KOPT-K1 (cell line): ENCODE measurements around the gene HIVEP3.

ENCODE experiments used
- H3K27ac ChIP-seq: fragments of 200-600 bp; sonication (generic); 2 replicates; pipeline ENCODE4 v1.5.1; 2016; ENCODE audit warnings: antibody characterized with exemption, mild to moderate bottlenecking, low read depth, low read length; ENCODE audit not compliant: poor library complexity, severe bottlenecking
- H3K36me3 ChIP-seq: fragments of 200-600 bp; sonication (generic); 2 replicates; pipeline ENCODE4 v1.5.1; 2017; ENCODE audit warnings: antibody characterized with exemption, mild to moderate bottlenecking, low read length, moderate library complexity; ENCODE audit not compliant: insufficient read depth
- H3K9me3 ChIP-seq: fragments of 200-600 bp; sonication (generic); 2 replicates; pipeline ENCODE4 v1.5.1; 2017; ENCODE audit warnings: antibody characterized with exemption, low read length, mild to moderate bottlenecking; ENCODE audit not compliant: insufficient read depth, poor library complexity, severe bottlenecking

HIVEP3 gene

DNA sequence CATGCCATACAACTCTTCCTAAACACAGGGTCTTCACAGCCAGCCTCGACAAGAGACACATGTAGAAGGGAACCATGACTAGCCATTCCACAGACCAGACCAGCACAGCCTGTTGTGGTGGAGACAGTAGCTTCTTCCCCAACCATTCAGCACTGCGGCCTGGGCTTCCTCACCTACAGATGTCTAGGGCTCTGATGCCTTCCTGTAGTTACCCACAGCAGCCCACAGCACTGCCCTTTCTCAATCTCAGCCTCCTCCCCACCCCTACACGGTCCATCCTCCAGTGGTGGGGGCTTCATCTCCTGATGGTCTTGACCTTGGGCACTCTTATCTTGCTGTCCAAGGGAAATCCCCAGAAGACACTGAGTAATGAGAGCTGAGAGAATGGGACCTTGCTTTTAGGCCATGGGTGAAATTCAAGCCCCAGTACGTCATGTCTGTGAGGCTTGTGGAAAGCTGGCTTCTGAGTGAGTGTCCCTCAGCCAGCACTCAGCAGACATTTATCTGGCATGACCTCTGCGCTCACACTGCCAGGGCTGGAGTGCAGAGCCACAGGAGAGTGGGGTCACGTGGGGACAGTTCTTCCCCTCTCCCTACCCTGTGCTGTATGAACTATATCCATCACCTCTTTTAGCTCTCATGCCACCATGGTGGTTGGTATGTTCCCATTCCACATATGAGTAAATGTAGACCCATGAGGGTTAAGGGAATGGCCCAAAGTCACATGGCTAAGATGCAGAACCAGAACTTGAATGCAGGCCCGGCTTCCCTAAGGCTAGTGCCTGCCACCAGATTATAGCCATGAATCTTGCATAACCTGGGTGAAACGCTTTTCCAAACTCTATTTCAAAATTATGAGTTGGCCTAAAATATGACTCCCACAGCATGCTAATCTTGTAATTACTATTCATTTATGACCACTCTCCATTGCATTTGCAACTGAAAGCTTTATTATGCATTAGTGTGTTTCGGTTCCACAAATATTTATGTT is 104.7 kb downstream of the HIVEP3 start:
- Histone ChIP-seq H3K36me3 (no peaks in the 10 kb centered on the region), H3K9me3 (no peaks in the 10 kb centered on the region), H3K27ac (peak overlapping the region; percentile 68)

DNA sequence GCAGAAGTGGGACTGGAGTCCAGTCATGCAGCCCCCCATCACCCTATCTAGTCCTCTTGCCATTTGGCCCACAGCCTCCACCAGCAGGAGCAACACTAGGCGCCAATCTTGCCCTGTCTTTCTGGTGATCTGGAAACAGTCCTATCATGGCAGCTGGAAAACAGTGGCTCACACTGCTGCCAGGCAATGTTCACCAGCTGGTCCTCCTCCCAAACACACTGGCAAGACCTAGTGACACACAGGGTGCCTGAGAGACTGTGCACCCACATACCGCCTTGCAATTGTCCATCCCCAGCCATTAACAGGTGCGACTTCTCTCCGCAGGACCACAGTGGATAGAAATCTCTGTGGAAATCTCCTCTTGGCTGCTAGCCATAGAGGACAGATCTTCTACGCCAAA is 105.5 kb downstream of the HIVEP3 start:
- H3K36me3 ChIP-seq, result no peaks in the 10 kb centered on the region
- H3K9me3 ChIP-seq, result no peaks in the 10 kb centered on the region
- peak overlapping the region; percentile 68 for H3K27ac ChIP-seq

DNA sequence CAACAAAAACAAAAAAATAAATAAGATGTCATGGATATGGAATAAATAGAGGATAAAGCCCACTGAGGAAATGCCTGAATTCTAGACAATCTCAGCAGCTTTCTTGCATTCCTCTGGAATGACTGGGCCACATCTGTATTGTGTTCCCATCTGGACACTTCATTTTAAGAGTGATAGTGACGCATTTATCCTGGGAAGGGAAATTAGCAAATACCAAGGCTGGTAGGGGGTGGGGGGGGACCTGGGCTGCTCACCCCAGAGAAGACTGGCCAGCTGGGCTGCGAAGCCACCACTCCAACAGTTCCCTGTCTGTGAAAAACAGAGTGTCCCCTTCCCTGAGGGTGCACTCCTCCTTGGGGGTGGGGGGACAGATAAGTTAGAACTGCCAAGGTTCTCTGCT is 106.3 kb downstream of the HIVEP3 start:
- H3K9me3 ChIP-seq, result no peaks in the 10 kb centered on the region
- no peaks in the 10 kb centered on the region for H3K36me3 ChIP-seq
- peak overlapping the region; percentile 68 for H3K27ac ChIP-seq

DNA sequence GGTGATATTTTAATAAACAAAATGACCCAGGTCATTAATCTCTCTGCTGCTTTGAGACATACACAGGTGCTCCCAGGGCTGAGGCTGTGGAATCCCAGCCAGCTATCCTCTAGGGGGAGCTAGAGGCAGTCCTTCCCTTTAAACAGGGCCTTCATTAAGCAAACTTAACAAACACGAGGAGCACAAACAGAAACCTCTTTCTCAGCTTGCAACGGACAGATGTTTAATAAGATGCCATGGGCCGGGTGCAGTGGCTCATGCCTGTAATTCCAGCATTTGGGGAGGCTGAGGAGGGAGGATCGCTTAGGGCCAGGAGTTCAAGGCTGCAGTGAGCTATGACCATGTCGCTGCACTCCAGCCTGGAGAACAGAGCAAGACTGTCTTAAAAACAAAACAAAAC is 106.7 kb downstream of the HIVEP3 start:
- H3K27ac ChIP-seq, result peak overlapping the region; percentile 68
- no peaks in the 10 kb centered on the region for H3K9me3 ChIP-seq

DNA sequence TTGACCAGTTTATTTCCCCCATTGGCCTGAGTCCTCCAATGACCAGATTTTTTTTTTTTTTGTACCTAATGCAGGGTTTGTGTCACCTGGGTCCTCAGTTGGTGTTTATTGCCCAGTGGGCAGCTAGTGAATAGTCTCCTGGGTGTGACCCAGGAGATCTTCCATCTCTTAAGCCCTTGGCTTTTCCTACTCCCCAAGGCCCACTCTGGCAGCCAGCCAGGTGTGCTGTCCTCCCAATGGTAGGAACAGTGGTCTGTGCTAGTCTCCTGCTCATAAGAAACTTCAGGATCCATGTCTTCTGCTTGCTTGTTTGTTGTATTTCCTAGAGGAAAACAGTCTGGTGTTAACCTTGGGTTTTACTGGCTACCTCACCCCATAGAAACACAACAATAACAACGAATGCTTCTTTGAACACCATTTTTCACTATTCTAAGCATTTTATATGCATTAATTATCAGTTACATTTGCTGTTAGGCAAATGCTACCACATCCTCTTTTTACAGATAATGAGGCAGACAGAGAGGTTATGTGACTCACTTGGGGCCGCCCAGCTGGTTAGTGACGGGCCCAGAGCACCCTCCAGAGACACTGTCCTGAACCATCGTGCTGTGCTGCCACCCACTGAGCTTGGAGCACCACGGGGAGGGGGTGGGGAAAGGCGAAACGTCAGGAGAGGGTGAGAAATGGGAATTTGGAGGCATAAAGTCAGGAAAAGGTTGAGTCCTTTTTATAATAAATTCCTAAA is 107.5 kb downstream of the HIVEP3 start:
- H3K9me3 ChIP-seq, result no peaks in the 10 kb centered on the region
- H3K27ac ChIP-seq, result peak overlapping the region; percentile 68
- no peaks in the 10 kb centered on the region for H3K36me3 ChIP-seq

More for the DNA sequence above, 106.7 kb downstream of the HIVEP3 start:
- H3K36me3 ChIP-seq, result no peaks in the 10 kb centered on the region

DNA sequence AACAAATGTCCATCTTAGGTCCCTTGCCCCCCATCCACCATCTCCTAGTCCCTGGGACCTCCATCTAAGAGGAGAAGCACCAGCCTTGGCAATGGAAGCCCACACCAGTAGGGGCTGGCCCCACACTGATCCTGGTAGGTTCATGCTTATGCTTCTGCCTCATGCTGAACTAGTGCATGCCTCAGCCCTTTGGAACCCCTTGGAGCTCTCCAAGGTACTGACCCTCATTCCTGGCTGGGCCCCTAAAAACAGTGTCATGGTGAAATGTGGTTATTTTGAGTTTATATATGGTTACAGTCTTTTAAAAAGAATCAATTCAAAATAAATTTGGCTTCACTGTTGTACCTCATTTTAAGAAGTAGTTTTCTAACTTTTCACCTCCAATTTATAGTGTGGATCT is 108.3 kb downstream of the HIVEP3 start:
- Histone ChIP-seq H3K27ac (peak overlapping the region; percentile 68), H3K36me3 (no peaks in the 10 kb centered on the region), H3K9me3 (no peaks in the 10 kb centered on the region)

DNA sequence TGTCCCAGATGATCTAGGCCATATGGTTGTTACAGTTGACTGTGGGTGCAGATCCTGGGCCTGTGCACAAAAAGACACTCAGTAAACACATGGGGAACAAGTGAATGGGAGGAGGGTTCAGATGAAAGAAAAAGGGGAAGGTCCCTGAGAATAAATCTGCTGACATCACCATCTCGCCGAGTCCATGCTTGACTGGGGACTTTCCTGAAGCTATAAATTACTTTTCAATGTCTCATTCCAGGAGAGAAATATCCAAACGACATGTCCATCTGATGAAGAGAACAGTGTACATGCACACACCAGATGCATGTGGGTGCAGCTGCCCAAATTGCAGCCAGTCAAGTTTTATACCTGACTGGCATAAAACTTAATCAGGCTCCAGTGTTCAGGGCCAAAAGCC is 109.0 kb downstream of the HIVEP3 start:
- peak overlapping the region; percentile 68 for H3K27ac ChIP-seq

DNA sequence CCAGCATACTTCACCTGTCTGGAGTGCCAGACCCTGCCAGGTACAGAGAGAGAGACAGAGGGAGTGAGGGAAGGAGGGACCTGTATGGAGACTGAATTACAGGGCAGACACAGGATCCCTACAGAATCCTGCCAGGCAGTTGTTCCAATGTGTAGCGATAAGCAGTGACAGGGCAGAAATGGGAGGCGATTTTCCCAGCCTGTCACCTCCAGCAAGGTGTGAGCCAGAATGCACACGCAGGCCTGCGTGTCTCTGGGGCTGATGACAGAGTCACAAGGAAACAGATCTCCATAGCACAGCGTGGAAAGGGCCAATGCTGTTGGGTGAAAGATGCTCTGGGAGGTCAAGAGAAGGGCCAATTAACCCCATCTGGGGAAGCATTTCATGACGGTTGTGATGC is 111.3 kb downstream of the HIVEP3 start:
- peak overlapping the region; percentile 95 for H3K27ac ChIP-seq
- no peaks in the 10 kb centered on the region for H3K9me3 ChIP-seq
- no peaks in the 10 kb centered on the region for H3K36me3 ChIP-seq

More for the DNA sequence above, 109.0 kb downstream of the HIVEP3 start:
- Histone ChIP-seq H3K9me3 (no peaks in the 10 kb centered on the region), H3K36me3 (no peaks in the 10 kb centered on the region)

DNA sequence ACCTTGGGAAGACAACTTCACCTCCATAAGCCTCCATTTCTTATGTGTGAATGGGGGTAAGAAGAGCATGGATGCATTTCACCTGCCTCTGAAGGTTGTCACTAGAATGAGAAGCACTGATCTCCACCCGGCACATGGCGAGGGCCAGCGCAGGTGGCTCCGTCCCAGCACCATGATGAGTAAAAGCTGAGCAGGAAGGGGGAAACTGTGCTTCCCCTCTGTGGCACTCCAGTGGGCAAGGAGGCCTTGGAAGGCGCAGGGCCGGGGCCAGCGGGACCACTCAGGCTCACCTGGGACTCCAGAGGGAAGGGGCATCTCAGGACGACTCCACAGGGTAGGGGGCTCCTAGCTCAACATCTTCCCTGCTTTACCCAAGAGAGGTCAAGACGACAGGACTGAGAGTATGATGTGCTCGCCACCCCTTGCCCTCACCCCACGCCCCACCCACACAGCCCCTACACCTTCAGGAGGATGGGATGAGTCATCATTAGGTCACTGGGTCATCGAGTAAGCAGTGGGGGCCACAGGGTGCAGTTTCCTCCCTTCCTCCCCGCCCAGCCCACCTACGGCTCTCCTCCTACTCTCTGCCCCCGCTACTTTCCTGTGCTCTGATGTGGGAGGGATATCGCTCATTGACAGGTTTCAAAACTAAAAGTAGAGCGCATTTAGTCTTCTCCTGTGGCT is 112.1 kb downstream of the HIVEP3 start:
- Histone ChIP-seq H3K27ac (peak overlapping the region; percentile 95), H3K36me3 (no peaks in the 10 kb centered on the region), H3K9me3 (no peaks in the 10 kb centered on the region)

DNA sequence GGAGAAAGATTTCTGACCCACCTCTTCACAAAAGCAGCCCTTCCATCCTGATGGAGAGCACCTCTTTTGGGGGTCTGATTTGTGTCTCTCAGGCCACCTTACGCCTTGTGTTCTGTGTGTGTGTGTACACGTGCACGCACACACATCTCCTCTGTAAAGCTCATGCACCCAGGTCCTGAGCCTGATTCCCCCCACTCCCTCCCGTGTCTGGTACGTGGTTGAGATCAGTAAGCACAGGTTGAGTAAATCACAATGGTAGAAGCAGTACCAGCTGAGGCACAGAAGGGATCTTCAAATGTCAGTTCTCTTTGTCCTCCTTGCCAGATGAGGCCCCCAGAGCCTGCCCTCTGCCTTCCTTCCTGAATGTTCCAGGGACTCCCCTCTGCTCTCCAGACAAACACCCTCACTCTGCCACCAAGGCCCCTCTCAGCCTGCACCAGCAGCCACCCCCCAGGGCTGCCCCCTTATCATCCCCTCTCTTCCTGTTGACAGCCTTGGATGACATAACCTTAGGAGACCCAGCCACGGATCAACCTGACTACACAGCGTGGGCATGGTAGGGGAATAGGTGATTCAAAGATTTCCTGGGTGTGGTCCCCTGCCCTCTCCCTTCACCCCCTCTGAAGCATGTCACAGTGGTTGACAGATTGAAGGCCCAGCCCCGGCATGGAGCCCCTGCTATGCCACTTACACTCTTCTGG is 112.8 kb downstream of the HIVEP3 start:
- no peaks in the 10 kb centered on the region for H3K9me3 ChIP-seq
- H3K36me3 ChIP-seq, result no peaks in the 10 kb centered on the region
- H3K27ac ChIP-seq, result peak overlapping the region; percentile 95

DNA sequence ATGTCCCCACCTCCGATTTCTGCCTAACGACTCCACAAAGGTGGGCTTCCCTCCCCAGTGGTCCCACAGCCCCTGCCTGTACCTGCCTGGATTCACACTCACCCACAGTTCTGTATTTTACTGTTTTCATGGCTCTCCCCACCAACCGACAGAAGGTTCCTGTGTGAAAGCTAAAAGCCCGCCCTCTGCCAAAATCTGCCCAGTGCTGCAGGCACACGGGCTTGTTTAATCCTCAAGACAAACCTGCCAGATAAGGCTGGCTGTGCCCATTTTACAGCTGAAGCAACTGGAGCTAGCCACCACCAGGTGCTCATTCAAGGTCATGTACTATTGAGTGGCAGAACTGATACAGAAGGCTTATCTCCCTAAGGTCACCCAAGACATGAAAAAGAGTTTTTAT is 114.5 kb downstream of the HIVEP3 start:
- Histone ChIP-seq H3K9me3 (no peaks in the 10 kb centered on the region), H3K27ac (peak overlapping the region; percentile 95), H3K36me3 (no peaks in the 10 kb centered on the region)

DNA sequence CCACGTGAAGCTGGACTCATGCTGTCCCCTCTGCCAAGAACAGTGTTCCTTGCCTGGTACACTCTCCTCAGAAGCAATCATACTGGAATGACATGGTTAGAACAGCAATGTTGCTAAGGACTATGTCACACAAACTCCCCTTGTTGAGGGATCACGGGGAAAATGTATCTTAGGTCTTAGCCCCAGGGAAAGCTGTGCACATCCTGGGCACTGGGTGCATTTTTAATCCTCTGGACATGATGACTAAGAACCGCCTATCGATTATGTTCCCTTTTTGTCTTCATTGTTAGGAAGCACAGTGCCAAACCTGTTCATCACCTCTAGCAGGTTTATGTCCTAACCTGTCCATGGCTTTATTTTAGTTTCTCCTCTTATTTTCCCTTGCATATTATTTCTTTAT is 115.1 kb downstream of the HIVEP3 start:
- H3K36me3 ChIP-seq, result no peaks in the 10 kb centered on the region
- H3K27ac ChIP-seq, result peak overlapping the region; percentile 95
- H3K9me3 ChIP-seq, result no peaks in the 10 kb centered on the region

DNA sequence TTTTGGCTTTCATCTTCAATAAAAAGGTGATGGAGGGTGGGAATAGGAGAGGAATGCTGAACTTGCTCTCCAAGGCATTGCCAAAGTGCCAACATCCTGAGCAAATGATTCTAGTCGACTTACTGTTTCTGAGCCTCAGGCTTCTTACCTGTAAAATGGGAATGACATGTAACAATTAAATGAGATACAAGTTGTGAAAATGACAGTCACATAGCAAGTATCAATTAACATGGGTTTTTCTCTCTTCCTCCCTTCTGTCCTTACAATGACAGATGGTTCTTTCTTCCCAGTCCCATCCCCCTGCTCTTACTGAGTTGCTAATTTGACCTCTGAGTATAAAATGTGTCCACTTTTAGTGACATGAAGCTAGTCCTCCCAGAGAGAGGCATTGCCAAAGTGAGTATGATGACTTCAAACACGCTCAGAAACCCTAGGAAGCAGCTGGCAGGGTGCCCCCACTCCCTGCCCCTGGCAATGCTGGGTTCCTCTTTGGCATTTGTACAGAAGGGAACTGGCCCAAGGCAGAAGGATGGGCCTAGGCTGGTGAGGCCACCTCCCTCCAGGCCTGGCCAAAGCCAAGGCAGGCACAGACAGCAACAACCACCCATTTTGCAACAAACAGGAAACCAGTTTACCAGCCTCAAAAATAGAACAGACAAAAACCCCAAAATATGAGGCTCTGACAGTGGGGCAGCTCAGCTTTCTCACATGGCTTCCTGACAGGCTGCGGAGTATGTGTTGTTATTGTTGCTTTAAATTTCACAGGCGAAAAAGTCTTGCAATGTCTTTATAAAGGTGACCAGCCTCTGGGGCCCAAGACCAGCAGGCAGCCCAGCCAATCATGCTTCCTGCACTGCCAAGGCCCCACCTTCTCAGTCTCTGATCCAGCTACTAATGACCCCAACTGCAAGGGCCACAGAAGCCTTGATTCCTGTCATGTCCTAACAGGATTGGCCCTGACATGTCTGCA is 115.9 kb downstream of the HIVEP3 start:
- H3K36me3 ChIP-seq, result no peaks in the 10 kb centered on the region
- H3K27ac ChIP-seq, result peak overlapping the region; percentile 95

More for the DNA sequence above, 115.9 kb downstream of the HIVEP3 start:
- no peaks in the 10 kb centered on the region for H3K9me3 ChIP-seq
